ENCODE data around the gene KRT13.

KRT13 gene

DNA sequence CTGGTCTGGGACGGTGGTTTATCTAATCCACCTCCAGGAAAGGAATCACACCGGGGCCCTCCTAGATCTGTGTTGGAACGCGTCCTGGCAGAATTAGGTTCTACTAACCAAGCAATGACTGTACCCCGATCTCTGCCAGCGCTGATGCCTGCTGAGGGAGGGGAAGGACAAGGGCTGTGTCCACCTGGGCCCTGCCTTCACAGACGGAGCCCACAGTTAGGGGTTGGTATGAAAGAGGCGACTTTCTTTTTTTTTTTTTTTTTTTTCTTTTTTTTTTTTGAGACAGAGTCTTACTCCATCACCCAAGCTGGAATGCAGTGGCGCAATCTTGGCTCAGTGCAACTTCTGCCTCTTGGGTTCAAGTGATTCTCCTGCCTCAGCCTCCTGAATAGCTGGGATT, 32.6 kb upstream of the KRT13 start:
- Histone ChIP-seq H3K14ac (ENCODE audit: low read length) (no peak overlapping the region), H3K27me3 (ENCODE audit: control insufficient read depth in 3 of 3, insufficient read depth in 3 of 3, low read depth in 1 of 3, low read length in 3 of 3) (peaks cover 0 to 5% (median 0%) of the 10 kb centered on the region in 3 experiments), H3K36me3 (replicated peaks in 1 of 2; ENCODE audit: control insufficient read depth in 2 of 2, insufficient read depth in 2 of 2, low read length in 2 of 2) (no peaks in the 10 kb centered on the region), H2BK120ac (ENCODE audit: low read depth, low read length) (no peak overlapping the region), H2BK15ac (ENCODE audit: low read length) (peak overlapping the region; percentile 59), H3K4me2 (ENCODE audit: insufficient read depth, low read length, poor library complexity, severe bottlenecking) (no peak overlapping the region), H3K27ac (replicated peaks; ENCODE audit: low read length) (no peak overlapping the region), H3K18ac (ENCODE audit: low read length) (peak overlapping the region; percentile 60), H2BK5ac (ENCODE audit: low read length) (peak overlapping the region; percentile 20), H3K9me3 (replicated peaks in 1 of 2; ENCODE audit: control insufficient read depth in 2 of 2, insufficient read depth in 1 of 2, low read depth in 1 of 2, low read length in 2 of 2) (peaks cover 0 to 2% of the 10 kb centered on the region in 2 donors), H3K4me3 (ENCODE audit: low read length in 2 of 2) (no peak overlapping the region), H2AFZ (ENCODE audit: low read length) (no peak overlapping the region), H3K9ac (ENCODE audit: low read depth, low read length, poor library complexity) (no peak overlapping the region), H3K23ac (ENCODE audit: low read depth, low read length, poor library complexity) (no peak overlapping the region), H2AK5ac (ENCODE audit: low read depth, low read length) (no peak overlapping the region), H2BK12ac (ENCODE audit: low read length) (peak overlapping the region; percentile 76), H3K79me1 (ENCODE audit: low read depth, low read length) (no peaks in the 10 kb centered on the region), H3K4ac (ENCODE audit: low read length) (no peak overlapping the region), H3K4me1 (ENCODE audit: control insufficient read depth in 2 of 2, insufficient read depth in 1 of 2, low read depth in 1 of 2, low read length in 2 of 2) (peaks cover 0 to 12% of the 10 kb centered on the region in 2 donors), H4K91ac (ENCODE audit: low read depth, low read length, poor library complexity) (no peak overlapping the region), H4K8ac (ENCODE audit: low read depth, low read length) (no peak overlapping the region)
- WGBS, 2 donors (ENCODE audit: extremely low coverage in 2 of 2, insufficient read length in 2 of 2, insufficient replicate concordance in 1 of 2), result no CpG with 5 or more reads among the region's 9 CpGs
- no peak for DNase-seq (ENCODE audit: low spot score)

- no CpG with 5 or more reads among the region's 7 CpGs for WGBS, 2 donors (ENCODE audit: extremely low coverage in 2 of 2, insufficient read length in 2 of 2, insufficient replicate concordance in 1 of 2)
- no peak for DNase-seq (ENCODE audit: low spot score)
These were observed 32.2 kb upstream of the KRT13 start for GRCh38 chr17:41537614-41537954.

GRCh38 chr17:41536741-41537613, 31.6 kb upstream of the KRT13 start:
- Histone ChIP-seq H4K8ac (ENCODE audit: low read depth, low read length) (no peak overlapping the region), H2BK5ac (ENCODE audit: low read length) (peak overlapping the region; percentile 20), H3K9ac (ENCODE audit: low read depth, low read length, poor library complexity) (peak overlapping the region; percentile 9), H2BK12ac (ENCODE audit: low read length) (no peak overlapping the region), H4K91ac (ENCODE audit: low read depth, low read length, poor library complexity) (no peak overlapping the region), H3K36me3 (replicated peaks in 1 of 2; ENCODE audit: control insufficient read depth in 2 of 2, insufficient read depth in 2 of 2, low read length in 2 of 2) (no peaks in the 10 kb centered on the region), H2AK5ac (ENCODE audit: low read depth, low read length) (peak overlapping the region; percentile 48), H3K4me3 (ENCODE audit: low read length in 2 of 2) (no peak overlapping the region), H3K4me1 (ENCODE audit: control insufficient read depth in 2 of 2, insufficient read depth in 1 of 2, low read depth in 1 of 2, low read length in 2 of 2) (peaks cover 0 to 12% of the 10 kb centered on the region in 2 donors), H3K18ac (ENCODE audit: low read length) (peak overlapping the region; percentile 25), H3K4me2 (ENCODE audit: insufficient read depth, low read length, poor library complexity, severe bottlenecking) (no peak overlapping the region), H2BK15ac (ENCODE audit: low read length) (peak overlapping the region; percentile 59), H3K27me3 (ENCODE audit: control insufficient read depth in 3 of 3, insufficient read depth in 3 of 3, low read depth in 1 of 3, low read length in 3 of 3) (peaks cover 0 to 9% (median 0%) of the 10 kb centered on the region in 3 experiments), H3K27ac (replicated peaks; ENCODE audit: low read length) (no peak overlapping the region), H3K4ac (ENCODE audit: low read length) (no peak overlapping the region), H2BK120ac (ENCODE audit: low read depth, low read length) (no peak overlapping the region), H3K9me3 (replicated peaks in 1 of 2; ENCODE audit: control insufficient read depth in 2 of 2, insufficient read depth in 1 of 2, low read depth in 1 of 2, low read length in 2 of 2) (peaks cover 0 to 2% of the 10 kb centered on the region in 2 donors), H3K79me1 (ENCODE audit: low read depth, low read length) (no peaks in the 10 kb centered on the region), H3K23ac (ENCODE audit: low read depth, low read length, poor library complexity) (no peak overlapping the region), H3K14ac (ENCODE audit: low read length) (no peak overlapping the region), H2AFZ (ENCODE audit: low read length) (no peak overlapping the region)
- no CpG with 5 or more reads among the region's 7 CpGs for WGBS, 2 donors (ENCODE audit: extremely low coverage in 2 of 2, insufficient read length in 2 of 2, insufficient replicate concordance in 1 of 2)
- DNase-seq (ENCODE audit: low spot score), result no peak

More at GRCh38 chr17:41537614-41537954, 32.2 kb upstream of the KRT13 start:
- no peak overlapping the region for H3K4me2 ChIP-seq (ENCODE audit: insufficient read depth, low read length, poor library complexity, severe bottlenecking)
- no peak overlapping the region for H3K27ac ChIP-seq (replicated peaks; ENCODE audit: low read length)
- peak overlapping the region; percentile 60 for H3K18ac ChIP-seq (ENCODE audit: low read length)
- H2BK5ac ChIP-seq (ENCODE audit: low read length), result peak overlapping the region; percentile 20
- peaks cover 0 to 2% of the 10 kb centered on the region in 2 donors for H3K9me3 ChIP-seq (replicated peaks in 1 of 2; ENCODE audit: control insufficient read depth in 2 of 2, insufficient read depth in 1 of 2, low read depth in 1 of 2, low read length in 2 of 2)
- no peaks in the 10 kb centered on the region for H3K36me3 ChIP-seq (replicated peaks in 1 of 2; ENCODE audit: control insufficient read depth in 2 of 2, insufficient read depth in 2 of 2, low read length in 2 of 2)
- H3K27me3 ChIP-seq (ENCODE audit: control insufficient read depth in 3 of 3, insufficient read depth in 3 of 3, low read depth in 1 of 3, low read length in 3 of 3), result peaks cover 0 to 5% (median 0%) of the 10 kb centered on the region in 3 experiments
- H2AFZ ChIP-seq (ENCODE audit: low read length), result no peak overlapping the region
- H3K4ac ChIP-seq (ENCODE audit: low read length), result no peak overlapping the region
- H3K4me1 ChIP-seq (ENCODE audit: control insufficient read depth in 2 of 2, insufficient read depth in 1 of 2, low read depth in 1 of 2, low read length in 2 of 2), result peaks cover 0 to 12% of the 10 kb centered on the region in 2 donors
- H2BK15ac ChIP-seq (ENCODE audit: low read length), result peak overlapping the region; percentile 59
- no peak overlapping the region for H4K8ac ChIP-seq (ENCODE audit: low read depth, low read length)
- H3K4me3 ChIP-seq (ENCODE audit: low read length in 2 of 2), result no peak overlapping the region
- H3K79me1 ChIP-seq (ENCODE audit: low read depth, low read length), result no peaks in the 10 kb centered on the region
- no peak overlapping the region for H3K14ac ChIP-seq (ENCODE audit: low read length)
- H3K9ac ChIP-seq (ENCODE audit: low read depth, low read length, poor library complexity), result no peak overlapping the region
- no peak overlapping the region for H4K91ac ChIP-seq (ENCODE audit: low read depth, low read length, poor library complexity)
- H2BK120ac ChIP-seq (ENCODE audit: low read depth, low read length), result no peak overlapping the region
- H3K23ac ChIP-seq (ENCODE audit: low read depth, low read length, poor library complexity), result no peak overlapping the region
- peak overlapping the region; percentile 48 for H2AK5ac ChIP-seq (ENCODE audit: low read depth, low read length)
- no peak overlapping the region for H2BK12ac ChIP-seq (ENCODE audit: low read length)

GRCh38 chr17:41535764-41536481, 30.5 kb upstream of the KRT13 start:
- Histone ChIP-seq H3K36me3 (replicated peaks in 1 of 2; ENCODE audit: control insufficient read depth in 2 of 2, insufficient read depth in 2 of 2, low read length in 2 of 2) (no peaks in the 10 kb centered on the region), H3K14ac (ENCODE audit: low read length) (peak overlapping the region; percentile 9), H4K91ac (ENCODE audit: low read depth, low read length, poor library complexity) (peak overlapping the region; percentile 57), H3K27me3 (ENCODE audit: control insufficient read depth in 3 of 3, insufficient read depth in 3 of 3, low read depth in 1 of 3, low read length in 3 of 3) (peaks cover 0 to 16% (median 0%) of the 10 kb centered on the region in 3 experiments), H3K23ac (ENCODE audit: low read depth, low read length, poor library complexity) (no peak overlapping the region), H3K9ac (ENCODE audit: low read depth, low read length, poor library complexity) (peak overlapping the region; percentile 2), H3K27ac (replicated peaks; ENCODE audit: low read length) (no peak overlapping the region), H3K79me1 (ENCODE audit: low read depth, low read length) (no peaks in the 10 kb centered on the region), H3K4me2 (ENCODE audit: insufficient read depth, low read length, poor library complexity, severe bottlenecking) (no peak overlapping the region), H2AK5ac (ENCODE audit: low read depth, low read length) (peak overlapping the region; percentile 4), H2BK120ac (ENCODE audit: low read depth, low read length) (no peak overlapping the region), H4K8ac (ENCODE audit: low read depth, low read length) (no peak overlapping the region), H3K4me3 (ENCODE audit: low read length in 2 of 2) (no peak overlapping the region), H3K4ac (ENCODE audit: low read length) (no peak overlapping the region), H3K4me1 (ENCODE audit: control insufficient read depth in 2 of 2, insufficient read depth in 1 of 2, low read depth in 1 of 2, low read length in 2 of 2) (peaks cover 0 to 12% of the 10 kb centered on the region in 2 donors), H3K18ac (ENCODE audit: low read length) (peak overlapping the region; percentile 84), H2BK5ac (ENCODE audit: low read length) (no peak overlapping the region), H2BK12ac (ENCODE audit: low read length) (peak overlapping the region; percentile 7), H2AFZ (ENCODE audit: low read length) (no peak overlapping the region), H3K9me3 (replicated peaks in 1 of 2; ENCODE audit: control insufficient read depth in 2 of 2, insufficient read depth in 1 of 2, low read depth in 1 of 2, low read length in 2 of 2) (no peaks in the 10 kb centered on the region), H2BK15ac (ENCODE audit: low read length) (peak overlapping the region; percentile 50)
- WGBS, 2 donors (ENCODE audit: extremely low coverage in 2 of 2, insufficient read length in 2 of 2, insufficient replicate concordance in 1 of 2), result no CpG with 5 or more reads among the region's 15 CpGs
- no peak for DNase-seq (ENCODE audit: low spot score)
